Tibial artery (tissue), 4 donors: Measurements from ENCODE around the gene ICE2.
A peak's percentile ranks its signal among the peaks of the same experiment; 100 is the strongest.

Source experiments
- DNase-seq, 2 donors: peaks; one replicate each; pipeline ENCODE4 v3.0.0-alpha.2; 2019
- H3K27ac ChIP-seq, 2 donors: fragments of 200-600 bp; sonication (generic) in 1 of 2; 1 replicate in 1 of 2; 2 replicates in 1 of 2; pipeline ENCODE4 v1.5.1; 2018 to 2019; ENCODE audit warnings: mild to moderate bottlenecking in 1 of 2
- H3K27me3 ChIP-seq, 2 donors: fragments of 200-600 bp; sonication (generic) in 1 of 2; one replicate each; pipeline versions ENCODE4 v1.5.1 to v1.6.0; 2016 to 2019
- H3K36me3 ChIP-seq, 3 donors: fragments of 200-600 bp; sonication (generic) in 2 of 3; one replicate each; pipeline ENCODE4 v1.5.1; 2016 to 2019; ENCODE audit warnings: mild to moderate bottlenecking in 2 of 3
- H3K4me1 ChIP-seq, 4 donors: fragments of 200-600 bp; sonication (generic) in 2 of 4; 1 replicate in 3 of 4; 2 replicates in 1 of 4; pipeline ENCODE4 v1.5.1; 2016 to 2019
- H3K4me3 ChIP-seq, 2 donors: fragments of 200-600 bp; sonication (generic) in 1 of 2; 1 replicate in 1 of 2; 2 replicates in 1 of 2; pipeline ENCODE4 v1.5.1; 2018 to 2019; ENCODE audit warnings: mild to moderate bottlenecking in 2 of 2
- H3K9me3 ChIP-seq, 3 donors: fragments of 200-600 bp; sonication (generic) in 1 of 3; one replicate each; pipeline ENCODE4 v1.5.1; 2016 to 2019
- intact Hi-C: fragments of 100-400 bp; cut with DNase I; formaldehyde crosslinking; loops from one replicate; pipeline ENCODE4 v1.15.0; 2023; ENCODE audit warnings: low total_unique reads
- TF ChIP-seq, protein P1 (sequence below), 2 experiments: fragments of 200-600 bp in 1 of 2; fragments of 450-650 bp in 1 of 2; IDR thresholded peaks; one replicate each; pipeline ENCODE4 v1.5.1; 2017 to 2019; ENCODE audit warnings: antibody characterized with exemption in 2 of 2, mild to moderate bottlenecking in 1 of 2, moderate library complexity in 1 of 2

The ICE2 gene

DNA sequence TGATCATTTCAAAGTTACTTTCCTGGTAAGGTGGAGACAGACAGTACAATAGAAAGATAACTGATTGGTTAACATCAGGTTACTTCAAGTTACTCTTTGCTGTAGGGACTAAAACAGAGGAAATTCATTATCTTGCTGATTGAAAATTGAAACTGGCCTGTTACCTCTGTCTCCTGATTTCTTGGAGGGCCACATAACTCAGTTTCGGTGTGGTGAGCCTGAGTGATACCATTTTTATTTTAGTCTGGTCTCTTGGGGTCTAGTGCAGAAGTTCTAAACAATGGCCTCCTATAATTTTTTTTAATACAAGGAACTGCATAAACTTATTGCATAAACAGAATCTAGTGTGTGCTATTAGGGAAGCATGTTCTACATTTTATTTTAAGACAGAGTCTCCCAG lies 1.2 kb upstream of the ICE2 start:
- H3K27me3 ChIP-seq = no peaks in the 10 kb centered on the region
- TF ChIP-seq, protein P1, sequence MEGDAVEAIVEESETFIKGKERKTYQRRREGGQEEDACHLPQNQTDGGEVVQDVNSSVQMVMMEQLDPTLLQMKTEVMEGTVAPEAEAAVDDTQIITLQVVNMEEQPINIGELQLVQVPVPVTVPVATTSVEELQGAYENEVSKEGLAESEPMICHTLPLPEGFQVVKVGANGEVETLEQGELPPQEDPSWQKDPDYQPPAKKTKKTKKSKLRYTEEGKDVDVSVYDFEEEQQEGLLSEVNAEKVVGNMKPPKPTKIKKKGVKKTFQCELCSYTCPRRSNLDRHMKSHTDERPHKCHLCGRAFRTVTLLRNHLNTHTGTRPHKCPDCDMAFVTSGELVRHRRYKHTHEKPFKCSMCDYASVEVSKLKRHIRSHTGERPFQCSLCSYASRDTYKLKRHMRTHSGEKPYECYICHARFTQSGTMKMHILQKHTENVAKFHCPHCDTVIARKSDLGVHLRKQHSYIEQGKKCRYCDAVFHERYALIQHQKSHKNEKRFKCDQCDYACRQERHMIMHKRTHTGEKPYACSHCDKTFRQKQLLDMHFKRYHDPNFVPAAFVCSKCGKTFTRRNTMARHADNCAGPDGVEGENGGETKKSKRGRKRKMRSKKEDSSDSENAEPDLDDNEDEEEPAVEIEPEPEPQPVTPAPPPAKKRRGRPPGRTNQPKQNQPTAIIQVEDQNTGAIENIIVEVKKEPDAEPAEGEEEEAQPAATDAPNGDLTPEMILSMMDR (IDR thresholded peaks at IDR 0.05) = no peak
- no peak overlapping the region for H3K4me3 ChIP-seq
- intact Hi-C loops = no loop called here
- no peak for DNase-seq
- no peak overlapping the region for H3K27ac ChIP-seq
- no peaks in the 10 kb centered on the region for H3K36me3 ChIP-seq
- no peaks in the 10 kb centered on the region for H3K9me3 ChIP-seq
- peaks cover 0 to 24% (median 19%) of the 10 kb centered on the region in 4 donors for H3K4me1 ChIP-seq

GRCh38 chr15:60479361-60480110 lies 594 bp upstream of the ICE2 start:
- TF ChIP-seq, protein P1 (IDR thresholded peaks at IDR 0.05) = no peak
- no peaks in the 10 kb centered on the region for H3K27me3 ChIP-seq
- peaks cover 0 to 4% (median 2%) of the 10 kb centered on the region in 3 donors for H3K36me3 ChIP-seq
- H3K27ac ChIP-seq = peak overlapping the region; percentile 91 to 92
- intact Hi-C loops = no loop called here
- H3K9me3 ChIP-seq = no peaks in the 10 kb centered on the region
- peaks cover 0 to 24% (median 19%) of the 10 kb centered on the region in 4 donors for H3K4me1 ChIP-seq
- no peak for DNase-seq
- H3K4me3 ChIP-seq = peak overlapping the region; percentile 74 to 80

DNA sequence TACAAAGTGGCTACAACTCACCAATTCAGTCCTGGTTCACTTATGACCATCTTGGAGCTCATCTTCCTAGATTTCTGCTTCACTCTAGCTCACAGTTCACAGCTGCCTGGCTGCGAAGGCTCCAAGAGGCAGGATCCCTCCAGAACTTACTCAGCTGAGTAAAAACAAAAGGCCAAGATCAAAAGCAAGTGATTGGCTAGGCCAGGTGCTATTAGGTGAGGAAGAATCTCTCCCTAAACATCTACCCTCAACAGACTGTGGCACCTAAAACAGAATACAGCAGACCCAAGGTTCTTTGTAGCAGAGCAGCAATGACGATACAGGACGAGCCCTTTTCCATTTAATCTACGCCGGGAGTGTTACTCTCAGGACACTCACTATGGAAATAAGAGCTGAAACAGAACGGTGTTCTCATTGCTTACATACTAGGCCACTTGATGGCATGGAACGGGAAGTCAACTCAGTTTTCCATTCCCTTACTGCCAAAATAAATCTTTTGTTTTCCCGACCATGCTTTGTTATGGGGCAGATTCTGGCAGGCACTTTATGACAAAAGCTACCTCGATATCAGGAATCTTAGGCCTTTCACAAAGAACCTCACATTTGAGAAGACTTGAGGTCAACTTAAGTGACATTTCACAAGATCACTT lies 901 bp downstream of the ICE2 start:
- H3K27me3 ChIP-seq = no peaks in the 10 kb centered on the region
- no peaks in the 10 kb centered on the region for H3K9me3 ChIP-seq
- H3K4me1 ChIP-seq = peaks cover 0 to 24% (median 19%) of the 10 kb centered on the region in 4 donors
- H3K27ac ChIP-seq = peak overlapping the region; percentile 91 to 92
- no peak for DNase-seq
- TF ChIP-seq, protein P1 (IDR thresholded peaks at IDR 0.05) = no peak
- peaks cover 4 to 17% (median 7%) of the 10 kb centered on the region in 3 donors for H3K36me3 ChIP-seq
- peak overlapping the region; percentile 74 to 80 for H3K4me3 ChIP-seq
- intact Hi-C loops = no loop called here

- Histone ChIP-seq H3K9me3 (no peaks in the 10 kb centered on the region), H3K27me3 (no peaks in the 10 kb centered on the region), H3K4me1 (peaks cover 0 to 24% (median 19%) of the 10 kb centered on the region in 4 donors), H3K27ac (peak overlapping the region in 1 of 2 donors; percentile 91), H3K4me3 (no peak overlapping the region), H3K36me3 (peaks cover 7 to 24% (median 7%) of the 10 kb centered on the region in 3 donors)
- intact Hi-C loops = no loop called here
- no peak for DNase-seq
- TF ChIP-seq, protein P1 (IDR thresholded peaks at IDR 0.05) = no peak
Measured at GRCh38 chr15:60477164-60477563, 1.8 kb downstream of the ICE2 start.

GRCh38 chr15:60476713-60477112 lies 2.2 kb downstream of the ICE2 start:
- intact Hi-C loops = no loop called here
- H3K9me3 ChIP-seq = no peaks in the 10 kb centered on the region
- peaks cover 0 to 24% (median 19%) of the 10 kb centered on the region in 4 donors for H3K4me1 ChIP-seq
- no peak for DNase-seq
- no peak overlapping the region for H3K4me3 ChIP-seq
- H3K27ac ChIP-seq = no peak overlapping the region
- peaks cover 7 to 24% (median 7%) of the 10 kb centered on the region in 3 donors for H3K36me3 ChIP-seq
- no peaks in the 10 kb centered on the region for H3K27me3 ChIP-seq
- TF ChIP-seq, protein P1 (IDR thresholded peaks at IDR 0.05) = no peak
